ENCODE measurements around the gene DUT.
"Not testable (repeated sequence)": the region's sequence is repeated elsewhere in the genome, so short reads cannot be mapped to it uniquely, and the experiment has no call there.

Gene DUT

DNA sequence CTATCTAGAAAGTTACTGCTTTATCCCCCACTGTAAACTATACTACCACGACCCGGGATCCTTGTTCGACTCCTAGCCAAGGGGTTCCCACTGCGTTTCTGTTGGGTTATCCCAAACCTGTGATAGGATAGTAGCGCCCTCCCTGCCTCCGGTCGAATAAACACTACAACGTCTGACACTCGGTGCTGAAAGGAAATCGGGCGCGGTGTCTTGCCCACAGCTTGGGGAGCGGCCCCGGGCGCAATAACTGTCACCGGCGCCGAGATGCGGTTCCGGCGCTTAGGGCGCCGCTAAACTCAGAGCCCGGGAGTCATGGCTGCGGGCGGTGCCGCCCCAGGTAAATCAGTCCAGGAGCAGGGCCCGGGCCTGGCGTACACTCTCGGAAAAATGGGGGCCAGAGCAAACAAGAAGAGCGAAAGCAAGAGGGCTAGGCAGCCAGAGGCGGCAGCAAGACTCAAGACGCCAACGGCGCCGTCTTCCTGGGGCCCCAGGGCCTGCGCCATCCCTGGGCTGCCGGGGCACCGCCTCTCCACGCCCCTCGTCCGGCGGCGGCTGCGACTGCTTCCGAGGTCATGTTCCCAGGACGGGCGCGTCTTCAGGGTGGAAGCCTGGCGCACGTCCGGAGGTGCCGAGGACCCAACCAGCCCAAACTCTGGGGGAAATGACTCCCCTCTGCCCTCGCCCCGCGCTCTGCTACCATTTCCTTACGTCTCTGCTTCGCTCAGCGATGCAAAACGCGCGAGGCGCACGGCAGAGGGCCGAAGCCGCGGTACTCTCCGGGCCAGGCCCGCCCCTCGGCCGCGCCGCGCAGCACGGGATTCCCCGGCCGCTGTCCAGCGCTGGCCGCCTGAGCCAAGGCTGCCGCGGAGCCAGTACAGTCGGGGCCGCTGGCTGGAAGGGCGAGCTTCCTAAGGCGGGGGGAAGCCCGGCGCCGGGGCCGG is at the start of gene DUT:
Gene DUT (plus strand): TSS at position 575 of the 941 bp plus-strand sequence. CDS start 87 bp downstream, at position 662.
- peak; percentile 81 for DNase-seq

DNA sequence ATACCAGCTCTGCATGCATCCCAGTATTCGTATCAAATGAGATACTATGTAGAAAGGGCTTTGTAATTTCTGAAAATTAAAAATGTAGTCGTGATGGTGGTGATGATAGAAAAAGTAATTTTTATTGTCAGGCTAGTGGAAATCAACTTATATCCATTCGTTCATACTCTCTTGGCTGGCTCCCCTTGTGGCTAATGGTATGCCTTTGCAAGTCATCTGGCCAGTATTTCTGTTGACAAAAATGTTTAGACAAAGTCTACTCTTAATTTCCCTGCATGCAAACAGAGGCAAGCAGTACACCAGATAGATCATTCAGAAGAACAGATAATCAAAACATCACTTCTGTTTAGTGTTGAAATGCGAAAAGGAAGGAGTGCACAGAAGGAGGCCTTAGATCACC is 49.6 kb upstream of the DUT start:
- no peak for DNase-seq

GRCh38 chr15:48282216-48282615 is 49.0 kb upstream of the DUT start:
- DNase-seq: no peak

DNA sequence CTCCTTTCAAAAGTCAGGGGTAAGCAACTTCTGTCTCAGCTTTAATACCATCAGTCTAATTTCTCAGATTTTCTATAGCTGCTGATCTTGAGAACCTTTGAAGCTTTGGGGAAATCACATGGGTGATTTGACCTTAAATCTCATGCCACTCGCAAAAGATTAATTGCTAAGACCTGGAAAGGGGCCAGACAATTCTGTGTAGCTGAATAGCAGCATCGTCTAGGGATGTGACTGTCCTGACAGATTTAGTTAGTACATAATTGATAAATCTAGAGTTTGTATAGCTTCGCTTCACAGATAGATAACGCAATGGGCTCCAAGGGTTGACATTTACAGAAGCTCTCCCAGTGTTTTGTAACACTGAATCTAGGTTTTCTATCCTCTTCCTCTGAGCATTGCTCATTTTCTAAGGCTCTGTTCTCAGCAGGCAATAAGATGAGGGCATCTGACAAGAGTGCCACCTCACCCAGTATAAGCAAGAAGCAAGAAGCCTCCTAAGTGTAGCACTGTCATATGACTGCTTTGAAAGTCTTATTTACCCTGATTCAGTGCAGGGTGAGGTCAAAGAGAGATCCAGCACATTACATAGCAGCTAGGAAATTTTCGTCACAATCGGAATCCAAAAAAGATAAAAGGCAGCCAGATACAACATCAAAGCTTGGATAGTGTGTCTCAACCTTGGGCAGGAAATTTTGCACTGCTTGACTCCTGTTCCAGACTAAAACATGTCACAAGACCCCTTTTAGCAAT is 47.7 kb upstream of the DUT start:
- DNase-seq: no peak

DNA sequence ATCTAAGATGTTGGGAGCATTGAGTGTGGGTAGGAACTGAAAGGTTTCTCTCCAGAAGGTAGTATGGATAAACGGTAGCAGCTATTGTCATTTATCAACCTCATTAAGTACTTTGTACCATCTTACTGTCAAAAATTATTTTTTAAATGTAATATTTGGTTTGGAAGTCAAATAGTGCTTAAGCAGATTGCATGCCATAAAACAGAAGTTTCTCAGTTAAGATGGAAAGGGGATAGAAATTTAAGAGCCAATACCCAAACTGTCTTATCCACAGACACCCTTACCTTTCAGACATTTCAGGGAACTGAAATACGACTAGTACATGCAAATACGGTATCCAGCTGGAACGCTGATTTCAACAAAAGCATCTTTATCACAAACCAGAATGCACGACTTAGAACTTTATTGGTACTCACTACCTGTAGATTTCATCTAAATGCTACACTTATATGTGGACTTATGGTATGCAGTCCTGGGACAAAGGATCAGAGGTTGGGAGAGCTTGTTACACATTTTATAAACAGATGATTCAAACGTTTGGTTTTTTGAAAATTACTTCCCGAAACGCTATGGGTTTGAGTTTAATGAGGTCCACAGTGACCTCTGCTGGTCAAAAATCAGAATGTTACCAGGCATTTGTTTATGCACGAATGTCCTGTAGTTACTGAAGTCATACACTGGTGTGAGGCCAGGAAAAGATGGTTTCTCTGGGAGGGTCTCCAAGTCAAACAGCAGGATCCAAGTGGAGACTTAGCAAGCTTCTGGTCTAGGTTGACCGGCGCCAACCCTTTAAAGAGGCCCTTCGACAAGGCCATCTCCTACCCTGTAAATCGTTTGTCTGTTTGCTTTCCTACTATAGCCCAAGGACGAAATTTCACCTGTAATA is 45.7 kb upstream of the DUT start:
- no peak for DNase-seq

- DNase-seq: no peak
Measured at GRCh38 chr15:48289628-48290027, 41.6 kb upstream of the DUT start.

GRCh38 chr15:48292458-48292857 is 38.8 kb upstream of the DUT start:
- no peak for DNase-seq

DNA sequence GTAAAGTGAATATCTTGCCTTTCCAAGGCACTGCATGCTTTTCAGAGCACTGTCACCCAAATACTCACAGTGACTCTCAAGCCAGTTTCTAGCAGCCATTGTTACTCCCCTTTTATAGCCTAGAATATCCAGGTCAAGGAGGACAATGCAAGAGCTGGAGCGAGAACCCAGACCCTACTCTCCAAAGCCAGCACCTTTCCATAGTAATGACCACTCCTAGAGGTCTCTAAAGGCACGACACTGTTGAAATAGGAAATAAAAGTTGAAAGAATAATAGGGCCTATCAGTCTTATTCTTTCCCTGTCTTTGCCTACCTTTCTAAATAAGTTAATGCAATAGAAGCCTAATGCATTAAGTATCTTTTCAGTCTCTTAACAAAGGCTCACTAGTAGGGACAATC is 33.6 kb upstream of the DUT start:
- no peak for DNase-seq

DNA sequence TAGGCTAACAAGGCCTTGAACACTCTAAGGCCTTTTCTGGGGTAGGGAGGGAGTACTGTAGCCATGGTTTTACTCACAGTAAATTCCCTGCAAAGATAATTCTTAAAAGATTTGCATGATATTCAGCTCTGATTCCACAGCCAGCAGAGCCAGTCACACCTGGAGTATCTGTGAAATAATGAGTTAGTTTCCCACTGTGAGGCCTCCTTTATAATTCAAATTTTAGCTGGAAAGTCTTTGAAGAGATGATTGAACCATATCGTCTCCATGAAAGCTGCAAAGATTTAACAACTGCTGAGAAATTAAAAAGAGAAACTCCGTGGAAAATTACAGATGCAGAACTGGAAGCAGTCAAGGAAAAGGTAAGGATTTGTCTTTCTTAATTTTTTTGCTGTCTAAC is 32.3 kb upstream of the DUT start:
- DNase-seq: no peak

GRCh38 chr15:48300038-48300437 is 31.2 kb upstream of the DUT start:
- no peak for DNase-seq

DNA sequence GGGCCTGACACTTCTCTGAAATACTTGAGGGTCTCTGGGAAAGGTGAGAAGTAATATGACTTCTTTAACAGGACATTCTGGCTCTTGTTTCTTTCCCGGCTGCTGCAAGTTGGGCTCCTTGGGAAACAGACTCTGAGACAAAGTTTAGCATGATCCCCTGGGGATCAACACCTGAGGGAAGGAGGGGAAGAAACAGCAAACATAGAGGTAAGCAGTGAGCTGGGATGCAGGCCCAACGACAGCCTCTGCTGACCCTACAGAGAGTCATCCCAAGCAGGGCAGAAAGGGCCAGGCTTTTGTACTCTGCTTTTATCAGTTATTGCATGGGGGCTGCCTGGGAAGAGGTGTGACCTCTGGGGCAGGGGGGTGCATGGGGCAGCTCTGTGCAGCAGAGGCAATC is 26.8 kb upstream of the DUT start:
- no peak for DNase-seq

DNA sequence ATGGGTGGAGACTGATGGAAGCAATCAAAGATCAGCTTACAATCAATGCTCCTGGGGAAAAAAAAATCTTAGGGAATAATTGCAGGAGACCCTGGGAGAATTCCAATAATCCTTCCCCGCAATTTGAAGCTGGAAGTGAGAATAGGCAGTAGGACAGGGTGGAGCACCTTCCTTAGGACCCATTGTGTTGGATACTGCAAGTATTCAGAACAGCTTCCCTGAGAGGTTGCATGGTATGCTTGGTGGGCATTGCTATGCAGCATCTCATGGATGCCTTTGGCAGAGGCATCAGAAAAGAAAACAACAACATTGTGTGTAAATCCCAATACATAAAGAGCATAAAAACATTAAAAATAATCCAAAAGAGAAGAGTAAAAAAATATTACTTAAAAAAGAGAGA is 24.6 kb upstream of the DUT start:
- DNase-seq: no peak

GRCh38 chr15:48307586-48307985 is 23.6 kb upstream of the DUT start:
- no peak for DNase-seq

DNA sequence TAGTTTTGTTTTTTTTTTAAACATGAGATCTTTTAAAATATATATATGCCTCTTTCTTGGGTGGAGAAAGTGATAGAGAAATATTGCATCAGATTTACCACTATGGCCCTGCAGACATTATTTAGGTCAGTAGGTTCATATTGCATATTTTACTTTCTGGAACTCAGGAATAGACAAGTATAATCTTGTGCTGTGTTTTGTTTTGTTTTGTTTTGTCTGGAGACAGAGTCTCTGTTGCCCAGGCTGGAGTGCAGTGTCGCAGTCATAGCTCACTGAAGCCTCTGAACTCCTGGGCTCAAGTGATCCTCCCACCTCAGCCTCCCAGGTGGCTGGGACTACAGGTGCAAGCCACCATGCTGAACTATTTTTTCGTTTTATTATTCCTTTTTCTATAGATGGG is 21.5 kb upstream of the DUT start:
- DNase-seq: no peak

DNA sequence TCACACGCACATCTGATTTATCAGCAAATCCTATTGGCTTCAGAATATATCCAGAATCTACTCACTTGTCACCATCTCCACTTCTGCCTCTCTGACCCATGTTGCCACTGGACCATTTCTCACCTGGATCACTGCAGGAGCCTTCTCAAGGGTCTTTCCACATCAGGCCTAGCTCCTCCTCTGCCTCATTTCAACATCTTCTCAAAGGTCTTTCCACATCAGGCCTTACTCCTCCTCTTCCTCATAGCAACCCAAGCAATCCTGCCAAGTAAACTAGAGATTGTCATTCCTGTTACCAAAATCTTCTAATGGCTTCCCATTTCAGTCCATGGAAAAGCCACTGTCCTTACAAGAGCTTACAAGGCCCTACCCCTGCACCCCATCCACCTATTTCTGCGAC is 18.0 kb upstream of the DUT start:
- no peak for DNase-seq

DNA sequence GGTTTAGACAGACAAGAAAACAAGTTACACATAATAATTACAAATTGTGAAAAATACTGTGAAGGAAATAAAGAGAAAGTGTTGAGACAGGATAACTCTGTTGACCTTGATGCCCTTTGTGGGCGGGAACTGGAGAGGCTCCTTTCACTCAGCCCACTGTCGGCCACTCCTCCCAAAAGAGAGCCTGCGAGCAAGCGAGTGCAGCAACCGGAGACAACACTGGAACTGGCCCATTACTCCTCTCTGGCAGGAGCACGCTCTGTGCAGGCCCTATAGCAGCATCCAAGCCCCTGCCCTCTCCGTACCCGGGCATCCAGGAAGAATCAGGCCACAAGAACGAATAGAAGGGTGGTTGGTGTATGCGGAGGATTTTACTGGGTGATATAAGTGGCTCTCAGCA is 16.2 kb upstream of the DUT start:
- DNase-seq: no peak

DNA sequence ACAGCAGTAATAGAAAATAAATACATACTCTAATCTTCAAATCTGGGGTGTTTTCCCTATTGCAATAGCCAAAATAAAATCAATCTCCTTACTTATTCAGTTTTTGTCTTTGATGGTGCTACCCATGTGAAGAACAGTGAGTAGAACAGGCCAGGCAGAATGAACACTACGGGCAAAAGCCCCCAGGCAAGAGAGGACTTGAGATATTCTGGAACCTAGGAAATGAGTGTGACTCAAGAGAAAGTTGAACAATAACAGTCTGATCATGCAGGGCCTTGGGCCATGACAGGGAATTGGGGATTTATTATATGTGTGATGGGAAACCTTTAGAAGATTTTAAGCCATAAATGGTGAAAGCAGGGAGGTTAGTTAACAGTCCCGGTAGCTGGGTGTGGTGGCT is 14.0 kb upstream of the DUT start:
- no peak for DNase-seq

GRCh38 chr15:48318131-48318530 is 13.1 kb upstream of the DUT start:
- no peak for DNase-seq

DNA sequence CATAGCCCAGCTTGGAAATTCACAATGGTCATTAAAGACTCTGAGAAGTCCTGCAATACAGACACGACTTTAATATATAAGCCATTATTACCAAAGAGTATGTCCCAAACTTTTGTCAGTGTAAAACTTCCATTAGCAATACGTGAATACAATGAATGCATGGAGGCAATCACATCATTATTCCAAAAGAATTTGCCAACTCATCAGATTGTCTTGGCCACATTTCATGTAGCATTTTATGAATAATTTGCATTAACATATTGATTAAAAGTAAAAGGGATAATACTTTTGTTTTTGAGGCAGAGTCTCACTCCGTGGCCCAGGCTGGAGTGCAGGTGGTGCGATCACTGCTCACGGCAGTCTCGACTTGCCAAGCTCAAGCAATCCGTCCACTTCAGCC is 7.9 kb upstream of the DUT start:
- no peak for DNase-seq

- no peak for DNase-seq
Measured at GRCh38 chr15:48324949-48325348, 6.3 kb upstream of the DUT start.

- no peak for DNase-seq
Measured at GRCh38 chr15:48325400-48325799, 5.8 kb upstream of the DUT start.

DNA sequence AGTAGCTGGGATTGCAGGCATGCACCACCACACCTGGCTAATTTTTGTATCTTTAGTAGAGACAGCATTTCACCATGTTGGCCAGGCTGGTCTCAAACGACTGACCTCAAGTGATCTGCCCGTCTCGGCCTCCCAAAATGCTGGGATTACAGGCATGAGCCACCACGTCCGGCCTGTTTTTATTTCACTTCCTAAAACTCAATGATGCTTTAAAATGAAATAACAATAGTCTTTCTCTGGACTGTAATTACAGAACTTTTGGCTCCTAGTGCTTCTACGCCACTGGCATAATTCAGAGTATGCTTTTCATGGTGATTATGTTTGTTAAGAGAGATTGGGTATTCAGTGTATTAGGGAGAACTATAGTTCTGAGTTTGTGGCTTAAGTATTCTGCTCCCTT is 5.0 kb upstream of the DUT start:
- not testable (repeated sequence) for DNase-seq

DNA sequence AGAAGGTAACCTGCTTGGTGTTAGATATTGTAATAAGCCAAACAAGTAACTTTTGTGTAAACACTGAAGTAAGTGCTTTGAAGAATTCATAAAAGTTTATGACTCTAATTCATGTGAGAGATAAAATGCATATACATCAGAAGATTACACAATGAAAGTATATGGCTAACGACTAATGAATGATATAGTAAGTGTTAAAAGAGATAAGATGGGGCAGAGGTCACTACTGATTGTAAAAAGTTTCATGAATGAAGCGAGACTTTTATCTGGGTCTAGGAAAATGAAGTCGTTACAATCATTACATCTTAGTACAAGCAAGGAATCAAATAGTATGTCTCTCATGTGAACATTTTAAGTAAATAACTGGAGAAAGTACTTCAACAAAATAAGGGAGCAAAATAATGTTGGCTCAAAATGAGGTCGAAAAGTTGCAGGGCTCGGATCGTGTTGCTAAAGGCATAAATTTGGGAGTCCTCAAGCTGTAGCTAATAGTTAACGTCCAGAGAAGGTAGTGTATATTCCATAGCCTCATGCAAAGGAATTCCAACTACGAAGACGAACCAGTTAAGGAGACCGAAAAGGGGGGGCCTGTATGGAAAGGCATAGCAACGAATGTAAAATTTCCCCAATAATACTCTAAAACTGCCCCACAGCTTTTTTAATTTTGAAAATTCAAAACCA is 984 bp upstream of the DUT start:
- DNase-seq: no peak

All from activated T-cell treated with anti-CD3 and anti-CD28 coated beads, Interleukin-2, amount 50 U/mL, for 1 hour (primary cell).